NCI-H2227 (cell line): ENCODE measurements around the gene SLC1A7.

ENCODE experiments used
- DNase-seq: peaks from one replicate; lab custom pipeline; 2025; ENCODE audit not compliant: unreplicated experiment; lab: John Stamatoyannopoulos, UW

SLC1A7 gene

GRCh38 chr1:53134961-53135734, 7.3 kb downstream of the SLC1A7 start:
- DNase-seq = peak; percentile 22

GRCh38 chr1:53134042-53134485, 8.4 kb downstream of the SLC1A7 start:
- DNase-seq = no peak

- no peak for DNase-seq
Measured at GRCh38 chr1:53133261-53134041, 9.0 kb downstream of the SLC1A7 start.

GRCh38 chr1:53132176-53132575, 10.3 kb downstream of the SLC1A7 start:
- DNase-seq = no peak

GRCh38 chr1:53131590-53131938, 10.9 kb downstream of the SLC1A7 start:
- DNase-seq = no peak

- DNase-seq = no peak
Measured at GRCh38 chr1:53130878-53131589, 11.4 kb downstream of the SLC1A7 start.

- DNase-seq = no peak
Measured at GRCh38 chr1:53130598-53130877, 11.9 kb downstream of the SLC1A7 start.

GRCh38 chr1:53129891-53130597, 12.4 kb downstream of the SLC1A7 start:
- no peak for DNase-seq

- no peak for DNase-seq
Measured at GRCh38 chr1:53128401-53128800, 14.0 kb downstream of the SLC1A7 start.

GRCh38 chr1:53127546-53127945, 14.9 kb downstream of the SLC1A7 start:
- DNase-seq = no peak

- no peak for DNase-seq
Measured at GRCh38 chr1:53126495-53126894, 15.9 kb downstream of the SLC1A7 start.

- no peak for DNase-seq
Measured at GRCh38 chr1:53125623-53126360, 16.6 kb downstream of the SLC1A7 start.

GRCh38 chr1:53125122-53125521, 17.3 kb downstream of the SLC1A7 start:
- no peak for DNase-seq

GRCh38 chr1:53123453-53124140, 18.8 kb downstream of the SLC1A7 start:
- no peak for DNase-seq

GRCh38 chr1:53122961-53123413, 19.5 kb downstream of the SLC1A7 start:
- DNase-seq = no peak

- no peak for DNase-seq
Measured at GRCh38 chr1:53122201-53122885, 20.1 kb downstream of the SLC1A7 start.

GRCh38 chr1:53121319-53122172, 20.9 kb downstream of the SLC1A7 start:
- peak; percentile 19 for DNase-seq

- no peak for DNase-seq
Measured at GRCh38 chr1:53120659-53121058, 21.8 kb downstream of the SLC1A7 start.
